Transverse colon (tissue), 4 donors: ENCODE results near the gene CPSF6. TPM values are rescaled to one million over a fixed set of nuclear protein-coding genes. Genes with fewer than 3 reads are reported as not detected.

Experiments used
- DNase-seq: peaks from one replicate; pipeline ENCODE4 v3.0.0-alpha.2; 2019
- H3K27ac ChIP-seq, 4 donors: fragments of 200-600 bp; sonication (generic); 2 replicates each; pipeline ENCODE4 v1.5.1; 2016 to 2018; ENCODE audit warnings: inconsistent platforms in 4 of 4
- H3K27me3 ChIP-seq: fragments of 200-600 bp; sonication (generic); 2 replicates; pipeline ENCODE4 v1.5.1; 2017; ENCODE audit warnings: inconsistent platforms
- H3K36me3 ChIP-seq, 4 donors: fragments of 200-600 bp; sonication (generic); 2 replicates each; pipeline ENCODE4 v1.5.1; 2017 to 2019; ENCODE audit warnings: inconsistent platforms in 4 of 4
- H3K4me1 ChIP-seq, 4 donors: fragments of 200-600 bp; sonication (generic); 2 replicates each; pipeline ENCODE4 v1.5.1; 2017 to 2020; ENCODE audit warnings: inconsistent platforms in 4 of 4
- H3K4me3 ChIP-seq, 4 donors: fragments of 200-600 bp; sonication (generic); 1 replicate in 1 of 4; 2 replicates in 3 of 4; pipeline versions ENCODE4 v1.5.1 to v1.6.1; 2017 to 2019; ENCODE audit warnings: inconsistent platforms in 4 of 4
- H3K9me3 ChIP-seq, 2 donors: fragments of 200-600 bp; sonication (generic); 2 replicates each; pipeline ENCODE4 v1.5.1; 2017 to 2019; ENCODE audit warnings: inconsistent platforms in 2 of 2
- EP300 ChIP-seq: sonication (generic); formaldehyde crosslinking; IDR thresholded peaks from one replicate; pipeline ENCODE4 v1.6.1; 2017; ENCODE audit warnings: antibody characterized with exemption, low read depth
- POLR2A ChIP-seq: fragments of 450-650 bp; IDR thresholded peaks from one replicate; pipeline ENCODE4 v1.6.1; 2016; ENCODE audit warnings: antibody characterized with exemption, mild to moderate bottlenecking, moderate library complexity
- POLR2AphosphoS5 ChIP-seq, 3 donors: sonication (generic); formaldehyde crosslinking; IDR thresholded peaks; one replicate each; pipeline ENCODE4 v1.6.1; 2016; ENCODE audit warnings: antibody characterized with exemption in 3 of 3
- WGBS, 2 donors: methylation state at CpG; one replicate each; pipeline ENCODE4 v1.1.5; 2018; ENCODE audit warnings: low coverage in 1 of 2; 5-methylcytosine and 5-hydroxymethylcytosine counted together
- in situ Hi-C, 4 donors: fragments of 200-750 bp; cut with MboI; loops; one replicate each; pipeline versions ENCODE4 v1.15.0 to v1.15.1; 2017; ENCODE audit warnings: low sequenced_read_pairs in 3 of 4, low pct_ligation_motif_present in 1 of 4, low pct_unique_long_range_greater_than_20kb in 1 of 4
- intact Hi-C: fragments of 100-400 bp; cut with DNase I; formaldehyde crosslinking; loops from one replicate; pipeline ENCODE4 v1.15.1; 2023; ENCODE audit warnings: low total_unique reads
- total RNA-seq, 4 donors: library from RNA; depleted of rRNA; stranded (reverse); fragments of >200 nt; gene quantifications; one replicate each; pipeline ENCODE4 v1.1.0, GENCODE V29; 2016
- TF ChIP-seq, protein P1 (sequence below), 5 experiments: fragments of 200-600 bp in 3 of 5; fragments of 450-650 bp in 2 of 5; sonication (generic) in 3 of 5; IDR thresholded peaks; 1 replicate in 2 of 5; 2 replicates in 3 of 5; pipeline ENCODE4 v1.5.1; 2016 to 2017; ENCODE audit warnings: antibody characterized with exemption in 5 of 5, inconsistent platforms in 3 of 5, mild to moderate bottlenecking in 2 of 5, moderate library complexity in 1 of 5

CPSF6 gene
- total RNA-seq, 4 donors from 2014 or later, result 26.1 to 46.0 (median 33.8) TPM

DNA sequence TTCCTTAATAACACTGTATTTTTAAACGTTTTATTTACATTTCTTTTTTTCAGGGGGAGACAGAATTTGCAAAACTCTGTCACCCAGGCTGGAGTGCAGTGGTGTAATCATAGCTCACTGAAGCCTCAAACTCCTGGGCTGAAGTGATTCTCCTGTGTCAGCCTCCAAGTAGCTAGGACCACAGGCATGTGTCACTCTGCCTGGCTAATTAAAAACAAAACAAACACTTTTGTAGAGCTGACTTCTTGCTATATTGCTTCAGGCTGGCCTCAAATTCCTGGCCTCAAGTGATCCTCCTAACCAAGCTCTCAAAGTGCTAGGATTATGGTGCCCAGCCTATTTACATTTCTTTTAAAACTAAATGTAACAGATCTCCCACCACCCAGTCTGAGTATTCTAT lies 12.7 kb downstream of the CPSF6 start:
- WGBS, 2 donors, result 10 to 15% methylated on average over 1 of the region's 1 CpG
- intact Hi-C loops, result no loop called here
- in situ Hi-C loops, result loop anchor here in 2 of 4 donors (10.0 to 25.0 kb wide), 2 partner anchors 107 to 390 kb away; no protein-coding TSS in a partner anchor
- H3K4me3 ChIP-seq, result no peak overlapping the region
- no peak for DNase-seq
- peaks cover 0 to 18% (median 5%) of the 10 kb centered on the region in 4 donors for H3K36me3 ChIP-seq
- no peak for TF ChIP-seq POLR2AphosphoS5 (IDR thresholded peaks at IDR 0.05)
- no peak for TF ChIP-seq EP300
- TF ChIP-seq POLR2A, result no peak
- TF ChIP-seq, protein P1, sequence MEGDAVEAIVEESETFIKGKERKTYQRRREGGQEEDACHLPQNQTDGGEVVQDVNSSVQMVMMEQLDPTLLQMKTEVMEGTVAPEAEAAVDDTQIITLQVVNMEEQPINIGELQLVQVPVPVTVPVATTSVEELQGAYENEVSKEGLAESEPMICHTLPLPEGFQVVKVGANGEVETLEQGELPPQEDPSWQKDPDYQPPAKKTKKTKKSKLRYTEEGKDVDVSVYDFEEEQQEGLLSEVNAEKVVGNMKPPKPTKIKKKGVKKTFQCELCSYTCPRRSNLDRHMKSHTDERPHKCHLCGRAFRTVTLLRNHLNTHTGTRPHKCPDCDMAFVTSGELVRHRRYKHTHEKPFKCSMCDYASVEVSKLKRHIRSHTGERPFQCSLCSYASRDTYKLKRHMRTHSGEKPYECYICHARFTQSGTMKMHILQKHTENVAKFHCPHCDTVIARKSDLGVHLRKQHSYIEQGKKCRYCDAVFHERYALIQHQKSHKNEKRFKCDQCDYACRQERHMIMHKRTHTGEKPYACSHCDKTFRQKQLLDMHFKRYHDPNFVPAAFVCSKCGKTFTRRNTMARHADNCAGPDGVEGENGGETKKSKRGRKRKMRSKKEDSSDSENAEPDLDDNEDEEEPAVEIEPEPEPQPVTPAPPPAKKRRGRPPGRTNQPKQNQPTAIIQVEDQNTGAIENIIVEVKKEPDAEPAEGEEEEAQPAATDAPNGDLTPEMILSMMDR (IDR thresholded peaks at IDR 0.05), result no peak
- no peaks in the 10 kb centered on the region for H3K9me3 ChIP-seq
- H3K27me3 ChIP-seq, result no peaks in the 10 kb centered on the region
- H3K27ac ChIP-seq, result no peak overlapping the region
- H3K4me1 ChIP-seq, result peaks cover 3 to 50% (median 10%) of the 10 kb centered on the region in 4 donors

DNA sequence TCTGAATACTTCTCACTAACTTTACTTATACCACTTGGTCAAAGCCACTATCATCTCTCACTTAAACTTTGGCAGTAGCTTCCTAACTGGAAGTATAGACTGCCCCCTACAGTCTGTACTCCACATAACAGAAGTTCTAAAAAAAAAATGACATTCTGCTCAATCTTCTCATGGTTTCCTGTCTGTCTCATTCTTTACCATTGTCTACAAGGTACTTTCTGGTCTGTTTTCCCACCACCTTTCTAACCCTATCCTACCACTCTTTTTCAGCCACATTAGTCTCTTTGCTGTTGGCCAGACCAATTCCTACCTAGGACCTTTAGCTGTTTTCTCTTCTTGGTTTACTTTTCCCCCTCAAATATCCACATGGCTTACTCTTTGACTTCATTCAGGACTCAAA lies 14.7 kb downstream of the CPSF6 start:
- Histone ChIP-seq H3K4me1 (peaks cover 0 to 34% (median 8%) of the 10 kb centered on the region in 4 donors), H3K4me3 (no peak overlapping the region), H3K36me3 (peaks cover 0 to 37% (median 15%) of the 10 kb centered on the region in 4 donors), H3K27ac (no peak overlapping the region), H3K9me3 (no peaks in the 10 kb centered on the region), H3K27me3 (no peaks in the 10 kb centered on the region)
- DNase-seq, result no peak
- intact Hi-C loops (no loop called here), in situ Hi-C loops (loop anchor here in 2 of 4 donors (10.0 to 25.0 kb wide), 2 partner anchors 109 to 392 kb away; no protein-coding TSS in a partner anchor)
- TF ChIP-seq, protein P1 (IDR thresholded peaks at IDR 0.05), result peak; percentile 61 to 77 (median 67)
- no peak for TF ChIP-seq EP300

DNA sequence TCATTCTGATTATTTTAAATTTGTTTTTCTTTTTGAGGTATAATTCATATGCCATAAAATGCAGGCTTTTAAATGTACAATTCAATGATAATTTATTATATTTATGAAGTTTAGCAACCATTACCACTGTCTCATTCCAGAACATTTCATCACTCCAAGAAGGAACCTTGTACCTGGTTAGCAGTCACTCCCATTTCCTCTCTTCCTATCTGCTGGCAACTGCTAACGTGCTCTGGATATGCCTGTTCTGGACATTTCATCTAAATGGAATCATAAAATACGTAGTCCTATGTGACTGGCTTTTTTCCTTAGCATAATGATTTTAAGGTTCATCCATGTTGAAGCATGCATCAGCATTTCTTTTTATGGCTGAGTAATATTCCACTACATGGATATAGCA lies 15.5 kb downstream of the CPSF6 start:
- DNase-seq, result no peak
- in situ Hi-C loops, result loop anchor here in 2 of 4 donors (10.0 to 25.0 kb wide), 2 partner anchors 110 to 393 kb away; no protein-coding TSS in a partner anchor
- peaks cover 0 to 45% (median 19%) of the 10 kb centered on the region in 4 donors for H3K36me3 ChIP-seq

DNA sequence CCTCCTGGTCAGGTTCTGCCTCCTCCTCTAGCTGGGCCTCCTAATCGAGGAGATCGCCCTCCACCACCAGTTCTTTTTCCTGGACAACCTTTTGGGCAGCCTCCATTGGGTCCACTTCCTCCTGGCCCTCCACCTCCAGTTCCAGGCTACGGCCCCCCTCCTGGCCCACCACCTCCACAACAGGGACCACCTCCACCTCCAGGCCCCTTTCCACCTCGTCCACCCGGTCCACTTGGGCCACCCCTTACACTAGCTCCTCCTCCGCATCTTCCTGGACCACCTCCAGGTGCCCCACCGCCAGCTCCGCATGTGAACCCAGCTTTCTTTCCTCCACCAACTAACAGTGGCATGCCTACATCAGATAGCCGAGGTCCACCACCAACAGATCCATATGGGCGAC lies 19.3 kb downstream of the CPSF6 start:
- intact Hi-C loops, result loop anchor here (5.0 kb wide), 1 partner anchor 106 kb away; no protein-coding TSS in a partner anchor
- Histone ChIP-seq H3K9me3 (no peaks in the 10 kb centered on the region), H3K27ac (no peak overlapping the region), H3K4me1 (peaks cover 0 to 5% (median 0%) of the 10 kb centered on the region in 4 donors), H3K36me3 (peaks cover 0 to 81% (median 37%) of the 10 kb centered on the region in 4 donors), H3K27me3 (no peaks in the 10 kb centered on the region), H3K4me3 (no peak overlapping the region)
- in situ Hi-C loops, result loop anchor here in 2 of 4 donors (10.0 to 25.0 kb wide), 2 partner anchors 114 to 396 kb away; no protein-coding TSS in a partner anchor
- TF ChIP-seq POLR2A (no peak), POLR2AphosphoS5 (IDR thresholded peaks at IDR 0.05) (no peak), EP300 (no peak)
- TF ChIP-seq, protein P1 (IDR thresholded peaks at IDR 0.05), result no peak
- 96 to 100% methylated on average over 5 to 10 of the region's 10 CpGs for WGBS, 2 donors
- no peak for DNase-seq

More for the DNA sequence above, 15.5 kb downstream of the CPSF6 start:
- H3K4me3 ChIP-seq, result no peak overlapping the region
- H3K27me3 ChIP-seq, result no peaks in the 10 kb centered on the region
- intact Hi-C loops, result loop anchor here (5.0 kb wide), 1 partner anchor 103 kb away; no protein-coding TSS in a partner anchor
- H3K4me1 ChIP-seq, result peaks cover 0 to 26% (median 3%) of the 10 kb centered on the region in 4 donors
- no peak overlapping the region for H3K27ac ChIP-seq
- no peak for TF ChIP-seq POLR2A
- no peak for TF ChIP-seq POLR2AphosphoS5 (IDR thresholded peaks at IDR 0.05)
- TF ChIP-seq, protein P1 (IDR thresholded peaks at IDR 0.05), result no peak
- no peak for TF ChIP-seq EP300
- H3K9me3 ChIP-seq, result no peaks in the 10 kb centered on the region
- 90 to 92% methylated on average over 2 of the region's 2 CpGs for WGBS, 2 donors
